ENCODE measurements around the gene ZNF644.

DNA sequence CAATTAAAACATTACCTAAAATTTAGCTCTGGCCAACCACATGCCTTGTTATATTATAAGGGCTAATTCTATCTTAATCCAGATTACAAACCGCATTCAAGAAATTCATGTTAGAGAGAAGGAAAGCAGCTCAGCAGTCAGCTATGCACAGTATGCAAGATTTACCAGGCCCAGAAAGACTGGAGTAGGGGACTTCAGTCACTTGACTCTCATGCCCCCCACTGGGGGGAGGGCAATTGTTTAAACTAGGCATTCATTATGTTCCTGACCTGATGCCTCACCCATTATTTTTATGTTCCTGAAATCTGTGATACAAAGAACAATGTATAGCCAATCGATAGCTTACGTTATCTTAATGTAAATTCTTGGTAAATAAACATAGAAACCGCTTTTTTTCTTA lies 96.9 kb downstream of the ZNF644 start:
- TF ChIP-seq, protein P1, sequence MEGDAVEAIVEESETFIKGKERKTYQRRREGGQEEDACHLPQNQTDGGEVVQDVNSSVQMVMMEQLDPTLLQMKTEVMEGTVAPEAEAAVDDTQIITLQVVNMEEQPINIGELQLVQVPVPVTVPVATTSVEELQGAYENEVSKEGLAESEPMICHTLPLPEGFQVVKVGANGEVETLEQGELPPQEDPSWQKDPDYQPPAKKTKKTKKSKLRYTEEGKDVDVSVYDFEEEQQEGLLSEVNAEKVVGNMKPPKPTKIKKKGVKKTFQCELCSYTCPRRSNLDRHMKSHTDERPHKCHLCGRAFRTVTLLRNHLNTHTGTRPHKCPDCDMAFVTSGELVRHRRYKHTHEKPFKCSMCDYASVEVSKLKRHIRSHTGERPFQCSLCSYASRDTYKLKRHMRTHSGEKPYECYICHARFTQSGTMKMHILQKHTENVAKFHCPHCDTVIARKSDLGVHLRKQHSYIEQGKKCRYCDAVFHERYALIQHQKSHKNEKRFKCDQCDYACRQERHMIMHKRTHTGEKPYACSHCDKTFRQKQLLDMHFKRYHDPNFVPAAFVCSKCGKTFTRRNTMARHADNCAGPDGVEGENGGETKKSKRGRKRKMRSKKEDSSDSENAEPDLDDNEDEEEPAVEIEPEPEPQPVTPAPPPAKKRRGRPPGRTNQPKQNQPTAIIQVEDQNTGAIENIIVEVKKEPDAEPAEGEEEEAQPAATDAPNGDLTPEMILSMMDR (IDR thresholded peaks at IDR 0.05): no peak
- TF ChIP-seq, protein P2, sequence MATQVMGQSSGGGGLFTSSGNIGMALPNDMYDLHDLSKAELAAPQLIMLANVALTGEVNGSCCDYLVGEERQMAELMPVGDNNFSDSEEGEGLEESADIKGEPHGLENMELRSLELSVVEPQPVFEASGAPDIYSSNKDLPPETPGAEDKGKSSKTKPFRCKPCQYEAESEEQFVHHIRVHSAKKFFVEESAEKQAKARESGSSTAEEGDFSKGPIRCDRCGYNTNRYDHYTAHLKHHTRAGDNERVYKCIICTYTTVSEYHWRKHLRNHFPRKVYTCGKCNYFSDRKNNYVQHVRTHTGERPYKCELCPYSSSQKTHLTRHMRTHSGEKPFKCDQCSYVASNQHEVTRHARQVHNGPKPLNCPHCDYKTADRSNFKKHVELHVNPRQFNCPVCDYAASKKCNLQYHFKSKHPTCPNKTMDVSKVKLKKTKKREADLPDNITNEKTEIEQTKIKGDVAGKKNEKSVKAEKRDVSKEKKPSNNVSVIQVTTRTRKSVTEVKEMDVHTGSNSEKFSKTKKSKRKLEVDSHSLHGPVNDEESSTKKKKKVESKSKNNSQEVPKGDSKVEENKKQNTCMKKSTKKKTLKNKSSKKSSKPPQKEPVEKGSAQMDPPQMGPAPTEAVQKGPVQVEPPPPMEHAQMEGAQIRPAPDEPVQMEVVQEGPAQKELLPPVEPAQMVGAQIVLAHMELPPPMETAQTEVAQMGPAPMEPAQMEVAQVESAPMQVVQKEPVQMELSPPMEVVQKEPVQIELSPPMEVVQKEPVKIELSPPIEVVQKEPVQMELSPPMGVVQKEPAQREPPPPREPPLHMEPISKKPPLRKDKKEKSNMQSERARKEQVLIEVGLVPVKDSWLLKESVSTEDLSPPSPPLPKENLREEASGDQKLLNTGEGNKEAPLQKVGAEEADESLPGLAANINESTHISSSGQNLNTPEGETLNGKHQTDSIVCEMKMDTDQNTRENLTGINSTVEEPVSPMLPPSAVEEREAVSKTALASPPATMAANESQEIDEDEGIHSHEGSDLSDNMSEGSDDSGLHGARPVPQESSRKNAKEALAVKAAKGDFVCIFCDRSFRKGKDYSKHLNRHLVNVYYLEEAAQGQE (IDR thresholded peaks at IDR 0.05; ENCODE audit: low read depth, low read length): no peak
- TF ChIP-seq SMC3 (IDR thresholded peaks at IDR 0.05; ENCODE audit: low read depth, low read length): no peak
- TF ChIP-seq RXRA (IDR thresholded peaks at IDR 0.05; ENCODE audit: borderline replicate concordance, low read depth): no peak
- TF ChIP-seq POLR2AphosphoS5 (IDR thresholded peaks at IDR 0.05; ENCODE audit: low read depth, low read length): no peak
- no peak for TF ChIP-seq EZH2phosphoT487 (IDR thresholded peaks at IDR 0.05; ENCODE audit: borderline replicate concordance, low read depth)
- TF ChIP-seq MXI1 (IDR thresholded peaks at IDR 0.05; ENCODE audit: low read depth, low read length): no peak
- no peak for TF ChIP-seq EP300 (IDR thresholded peaks at IDR 0.05; ENCODE audit: borderline replicate concordance in 1 of 2, low read depth in 1 of 2, low read length in 1 of 2)
- no peak for TF ChIP-seq RFX5 (IDR thresholded peaks at IDR 0.05; ENCODE audit: low read length)
- no peak for TF ChIP-seq CHD2 (IDR thresholded peaks at IDR 0.05; ENCODE audit: low read length, partially characterized antibody)
- no peak for TF ChIP-seq SIN3A (IDR thresholded peaks at IDR 0.05; ENCODE audit: borderline replicate concordance, low read depth, low read length)
- TF ChIP-seq GATA2 (CRISPR knock-in tag; IDR thresholded peaks at IDR 0.05): no peak
- TF ChIP-seq RCOR1 (IDR thresholded peaks at IDR 0.05; ENCODE audit: low read length): no peak
- no peak for TF ChIP-seq JUND (IDR thresholded peaks at IDR 0.05)
